AG08395 (cell line): ENCODE results near the gene HOXC9.

Experiments
- DNase-seq: peaks from one replicate; pipeline ENCODE4 v3.0.0; 2012; ENCODE audit warnings: mixed read lengths, low spot score

Gene HOXC9

GRCh38 chr12:54002278-54002914 is 2.4 kb downstream of the HOXC9 start:
- no peak for DNase-seq

DNA sequence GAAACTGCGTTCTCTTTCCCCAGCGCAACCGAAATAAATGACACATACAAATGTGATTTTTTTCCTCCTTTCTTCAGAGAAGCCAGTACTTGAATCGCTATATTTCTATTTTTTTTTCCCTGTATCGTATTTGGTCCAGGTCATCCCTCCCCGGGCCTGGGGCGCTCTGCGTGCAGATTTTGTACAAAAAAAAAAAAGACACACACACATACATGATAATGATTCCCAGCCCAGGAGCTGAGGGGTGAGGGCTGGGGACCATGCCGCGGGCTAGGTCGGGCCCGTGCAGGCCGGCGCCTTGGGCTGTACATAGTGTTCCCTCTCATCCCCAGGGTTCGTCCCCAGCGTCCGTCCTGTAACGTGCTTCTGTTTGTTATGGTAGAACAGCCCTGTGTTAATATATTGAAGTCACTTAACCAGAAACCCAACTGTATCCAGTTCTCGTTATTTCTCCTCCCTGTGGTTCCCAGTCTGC is 3.0 kb downstream of the HOXC9 start:
- DNase-seq, result no peak

DNA sequence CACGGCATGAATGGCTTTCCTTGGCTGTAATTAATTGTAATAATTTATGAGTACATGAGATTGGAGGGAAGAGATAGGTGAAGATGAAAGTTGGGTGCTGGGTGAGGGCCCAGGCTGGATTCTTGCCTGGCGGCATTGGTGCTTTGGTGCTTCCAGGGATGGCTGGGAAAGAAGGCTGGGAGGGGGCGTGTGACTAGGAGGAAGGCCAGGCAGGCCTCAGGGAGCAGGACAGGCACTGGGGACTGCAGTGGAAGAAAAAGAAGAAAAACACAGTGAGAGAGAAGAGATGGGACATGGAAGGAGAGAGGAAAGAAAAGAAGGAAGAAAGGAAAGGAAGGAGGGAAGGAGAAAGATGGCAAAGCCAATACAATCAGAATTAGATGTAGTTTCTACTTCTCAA is 3.7 kb downstream of the HOXC9 start:
- DNase-seq, result no peak

- no peak for DNase-seq
These were observed 4.3 kb downstream of the HOXC9 start for GRCh38 chr12:54004063-54004840.

- DNase-seq, result no peak
These were observed 5.0 kb downstream of the HOXC9 start for GRCh38 chr12:54004841-54005530.

- no peak for DNase-seq
These were observed 5.5 kb downstream of the HOXC9 start for GRCh38 chr12:54005531-54005852.

GRCh38 chr12:54005853-54006558 is 6.0 kb downstream of the HOXC9 start:
- DNase-seq, result peak; percentile 79

DNA sequence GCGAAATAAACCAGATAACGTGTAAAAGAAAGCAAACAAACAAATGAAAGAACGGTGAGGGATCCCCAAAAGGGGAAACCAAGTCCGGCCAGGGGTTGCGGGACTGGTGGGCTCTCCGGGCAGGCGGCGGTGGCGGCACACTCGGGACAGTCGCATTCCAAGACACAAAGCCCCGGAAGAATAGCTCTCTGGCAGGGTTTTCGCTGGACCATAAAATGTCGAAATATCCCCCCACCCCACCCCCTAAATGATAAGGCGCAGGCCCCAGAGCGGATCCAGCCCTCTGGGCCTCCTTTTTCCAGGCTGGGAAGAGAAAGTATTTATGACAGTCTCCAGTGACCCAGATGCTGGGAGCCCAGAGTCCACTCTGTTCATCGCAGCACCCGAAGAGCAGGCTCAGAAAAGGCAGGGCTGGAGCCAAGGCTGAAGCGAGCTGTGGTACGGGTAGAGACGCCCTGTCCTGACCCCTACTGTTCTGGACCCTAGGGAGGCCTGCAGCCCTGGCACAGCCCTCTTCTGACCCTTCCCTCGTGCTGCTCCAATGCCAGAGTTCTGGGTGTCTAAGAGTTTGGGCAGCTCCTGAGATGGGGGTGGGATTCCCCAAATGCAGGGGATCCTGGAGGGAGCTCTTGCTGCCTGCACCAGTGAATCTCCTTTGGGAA is 6.7 kb downstream of the HOXC9 start:
- no peak for DNase-seq

GRCh38 chr12:54007538-54008259 is 7.7 kb downstream of the HOXC9 start:
- DNase-seq, result no peak

DNA sequence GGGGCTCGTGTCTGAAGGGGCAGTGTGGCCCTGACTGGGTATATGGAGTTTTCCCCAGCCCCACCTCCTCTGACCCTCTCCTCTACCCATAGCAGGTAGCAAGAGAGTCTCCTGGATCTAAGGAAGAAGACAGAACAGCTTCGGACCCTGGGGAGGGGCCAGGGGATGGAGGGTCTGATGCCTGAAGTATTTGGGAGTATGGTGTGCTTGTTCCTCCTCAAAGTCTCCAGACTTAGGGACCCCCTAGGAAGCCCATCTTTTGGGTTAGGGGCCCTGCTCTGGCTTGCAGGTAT is 8.2 kb downstream of the HOXC9 start:
- no peak for DNase-seq

- DNase-seq, result no peak
These were observed 9.5 kb downstream of the HOXC9 start for GRCh38 chr12:54009171-54010052.

DNA sequence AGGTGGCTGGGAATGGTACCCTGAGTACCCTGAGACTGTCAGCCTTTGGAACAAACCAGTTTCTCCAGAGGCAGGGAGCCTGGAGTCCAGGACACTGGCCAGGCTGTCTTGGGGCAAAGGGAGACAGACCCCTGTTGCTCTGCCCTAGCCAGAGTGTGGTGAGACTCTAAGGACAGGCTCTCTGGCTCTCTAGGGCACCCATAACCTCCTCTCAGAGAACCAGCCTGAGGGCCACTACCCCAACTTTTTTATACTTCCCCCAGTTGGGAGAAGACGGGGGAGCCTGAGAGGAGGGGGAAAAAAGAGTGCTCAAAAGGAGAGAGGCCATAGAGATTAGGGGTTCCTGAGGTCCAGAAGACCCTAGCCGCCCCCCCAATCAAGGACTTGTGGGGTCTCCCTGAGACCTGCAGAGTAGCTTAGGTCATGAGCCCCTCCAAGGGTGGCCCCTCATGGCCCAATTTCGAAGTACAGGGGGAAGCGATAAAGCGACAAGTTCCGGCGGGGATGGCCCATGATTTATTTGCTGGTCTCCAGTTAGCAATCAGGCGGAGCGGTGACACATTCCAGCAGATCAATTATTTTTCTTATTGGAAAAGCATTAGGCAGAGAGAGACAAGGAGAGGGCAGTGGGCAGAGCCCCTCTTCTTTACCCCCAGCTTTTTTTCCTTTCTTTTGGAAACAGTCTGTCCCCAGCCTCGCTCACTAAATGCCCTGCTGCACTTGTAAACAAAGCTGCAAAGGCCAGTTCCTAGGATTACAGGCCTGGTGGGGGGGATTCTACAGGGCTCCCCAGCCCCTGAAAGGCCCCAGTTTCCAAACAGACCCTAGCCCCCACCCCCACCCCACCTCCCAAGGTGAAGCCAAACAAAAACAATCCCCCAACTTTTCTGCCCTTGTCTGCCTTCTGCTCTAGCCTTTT is 10.4 kb downstream of the HOXC9 start:
- DNase-seq, result no peak

DNA sequence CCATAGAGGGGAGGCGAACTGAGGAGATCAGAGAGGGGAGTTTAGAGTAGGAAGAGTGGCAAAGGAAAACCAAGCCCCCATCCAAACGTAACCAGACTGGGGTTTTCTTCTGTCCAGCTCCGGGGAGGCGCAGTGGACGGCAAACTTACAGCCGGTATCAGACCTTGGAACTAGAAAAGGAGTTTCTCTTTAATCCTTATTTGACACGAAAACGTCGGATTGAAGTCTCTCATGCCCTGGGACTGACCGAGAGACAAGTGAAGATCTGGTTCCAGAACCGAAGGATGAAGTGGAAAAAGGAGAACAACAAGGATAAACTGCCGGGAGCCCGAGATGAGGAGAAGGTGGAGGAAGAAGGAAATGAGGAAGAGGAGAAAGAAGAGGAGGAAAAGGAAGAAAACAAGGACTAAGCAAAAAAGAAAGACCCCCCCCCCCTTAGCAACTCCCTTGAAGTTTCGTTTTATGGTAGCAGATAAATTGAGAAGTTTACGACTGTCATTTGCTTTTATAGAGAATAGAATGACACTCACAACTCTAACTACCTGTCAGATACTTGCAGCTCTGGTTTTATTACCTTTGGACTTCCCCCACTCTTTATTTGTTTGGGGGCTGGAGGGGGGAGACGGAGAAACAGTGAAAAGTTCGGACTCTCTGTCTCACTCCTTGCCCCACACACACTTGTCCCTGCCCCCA is 11.2 kb downstream of the HOXC9 start:
- no peak for DNase-seq

GRCh38 chr12:54011665-54012532 is 11.9 kb downstream of the HOXC9 start:
- DNase-seq, result no peak

- DNase-seq, result no peak
These were observed 12.9 kb downstream of the HOXC9 start for GRCh38 chr12:54012631-54013409.

DNA sequence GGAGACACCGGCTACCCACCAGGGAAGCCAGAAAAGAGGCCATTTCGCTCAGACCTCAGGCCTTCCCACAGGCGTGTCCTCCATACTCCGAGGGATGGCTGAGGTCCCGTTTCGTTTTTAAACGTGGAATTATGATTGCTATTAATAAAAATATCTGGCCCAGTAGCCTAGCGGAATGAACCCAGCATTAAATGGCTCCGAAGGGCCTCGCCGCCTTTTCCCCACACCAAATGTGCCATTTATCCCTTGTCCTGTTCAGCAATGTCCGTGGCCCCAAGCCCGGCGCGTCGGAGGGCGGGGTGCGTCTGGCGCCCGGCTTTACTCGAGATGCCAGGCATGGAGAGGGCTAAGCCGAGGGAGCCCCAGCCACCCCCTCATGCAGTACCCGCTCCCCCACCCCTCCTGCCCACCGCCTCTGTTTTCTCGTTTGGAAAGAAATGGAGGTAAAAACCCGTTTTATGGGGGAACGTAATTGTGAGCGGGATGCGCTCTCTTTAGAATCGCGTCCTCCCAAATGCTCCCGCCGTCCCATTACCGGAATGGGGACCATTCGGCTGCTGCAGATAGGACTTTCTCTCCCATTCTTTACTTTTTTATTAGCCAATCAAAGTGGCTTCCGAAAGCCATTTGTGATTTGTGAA is 14.5 kb downstream of the HOXC9 start:
- no peak for DNase-seq
